Peyer's patch (tissue), 4 donors: ENCODE results near the gene TMEM88. TPM values are rescaled to one million over a fixed set of nuclear protein-coding genes. Genes with fewer than 3 reads are reported as not detected.

Experiments used
- DNase-seq, 3 donors: peaks; one replicate each; pipeline ENCODE4 v3.0.0-alpha.2; 2017 to 2019
- H3K27ac ChIP-seq, 4 donors: fragments of 200-600 bp; sonication (generic); one replicate each; pipeline ENCODE4 v1.5.1; 2016 to 2019
- H3K27me3 ChIP-seq, 2 donors: fragments of 200-600 bp; sonication (generic); one replicate each; pipeline ENCODE4 v1.5.1; 2019
- H3K36me3 ChIP-seq, 3 donors: fragments of 200-600 bp; sonication (generic); one replicate each; pipeline ENCODE4 v1.5.1; 2016 to 2019
- H3K4me1 ChIP-seq, 4 donors: fragments of 200-600 bp; sonication (generic); one replicate each; pipeline ENCODE4 v1.5.1; 2016 to 2019
- H3K4me3 ChIP-seq, 4 donors: fragments of 200-600 bp; sonication (generic); 1 replicate in 3 of 4; 2 replicates in 1 of 4; pipeline ENCODE4 v1.5.1; 2016 to 2019; ENCODE audit warnings: mild to moderate bottlenecking in 1 of 4
- H3K9me3 ChIP-seq, 4 donors: fragments of 200-600 bp; sonication (generic); one replicate each; pipeline ENCODE4 v1.5.1; 2016 to 2019; ENCODE audit warnings: mild to moderate bottlenecking in 1 of 4
- CTCF ChIP-seq, 6 experiments: fragments of 450-650 bp in 4 of 6; fragments of 200-600 bp in 2 of 6; sonication (generic) in 1 of 6; IDR thresholded peaks; one replicate each; pipeline ENCODE4 v1.5.1; 2017 to 2019; ENCODE audit warnings: antibody characterized with exemption in 6 of 6, mild to moderate bottlenecking in 3 of 6, moderate library complexity in 1 of 6
- POLR2A ChIP-seq, 2 donors: fragments of 450-650 bp; IDR thresholded peaks; one replicate each; pipeline ENCODE4 v1.5.1; 2017; ENCODE audit warnings: antibody characterized with exemption in 2 of 2, mild to moderate bottlenecking in 2 of 2, moderate library complexity in 2 of 2
- total RNA-seq, 4 donors: library from RNA; depleted of rRNA; stranded (reverse); fragments of >200 nt; gene quantifications; one replicate each; pipeline ENCODE4 v1.1.0, GENCODE V29; 2016

TMEM88 gene
- total RNA-seq, 4 donors from 2014 or later, result 3.4 to 29.7 (median 12.9) TPM

GRCh38 chr17:7882068-7882467 lies 27.2 kb downstream of the TMEM88 start:
- peaks cover 0 to 41% (median 3%) of the 10 kb centered on the region in 4 donors for H3K4me1 ChIP-seq
- TF ChIP-seq CTCF (IDR thresholded peaks at IDR 0.05) (no peak), POLR2A (IDR thresholded peaks at IDR 0.05) (no peak)
- H3K4me3 ChIP-seq, result no peak overlapping the region
- peaks cover 0 to 18% (median 0%) of the 10 kb centered on the region in 3 donors for H3K36me3 ChIP-seq
- H3K27ac ChIP-seq, result peak overlapping the region in 1 of 4 donors; percentile 37
- H3K27me3 ChIP-seq, result no peaks in the 10 kb centered on the region
- peak in 2 of 3 donors; percentile 12 to 36 for DNase-seq
- H3K9me3 ChIP-seq, result no peaks in the 10 kb centered on the region

DNA sequence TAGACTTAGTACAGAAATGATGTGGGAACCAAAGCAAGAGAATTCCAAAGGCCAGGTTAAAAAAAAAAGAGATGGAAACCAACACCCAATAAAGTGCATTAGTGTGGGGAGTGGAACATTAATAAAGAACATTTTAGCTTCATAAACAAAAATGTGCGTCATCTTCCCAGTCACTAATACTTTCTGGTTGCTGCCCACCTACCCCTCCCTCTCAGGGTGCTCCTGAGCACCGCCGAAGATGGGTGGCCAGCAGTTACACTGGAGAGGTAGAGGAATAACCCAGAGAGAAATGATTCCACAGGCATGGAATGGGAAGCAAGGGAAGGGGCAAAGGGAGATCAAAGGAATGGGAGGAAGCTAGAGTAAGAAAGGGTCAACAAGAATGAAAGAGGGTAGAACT lies 27.8 kb downstream of the TMEM88 start:
- Histone ChIP-seq H3K27ac (peak overlapping the region in 1 of 4 donors; percentile 37), H3K36me3 (peaks cover 0 to 18% (median 0%) of the 10 kb centered on the region in 3 donors), H3K4me1 (peaks cover 0 to 43% (median 4%) of the 10 kb centered on the region in 4 donors), H3K27me3 (no peaks in the 10 kb centered on the region), H3K4me3 (no peak overlapping the region), H3K9me3 (no peaks in the 10 kb centered on the region)
- peak in 1 of 3 donors; percentile 40 for DNase-seq
- TF ChIP-seq CTCF (IDR thresholded peaks at IDR 0.05) (no peak), POLR2A (IDR thresholded peaks at IDR 0.05) (no peak)

DNA sequence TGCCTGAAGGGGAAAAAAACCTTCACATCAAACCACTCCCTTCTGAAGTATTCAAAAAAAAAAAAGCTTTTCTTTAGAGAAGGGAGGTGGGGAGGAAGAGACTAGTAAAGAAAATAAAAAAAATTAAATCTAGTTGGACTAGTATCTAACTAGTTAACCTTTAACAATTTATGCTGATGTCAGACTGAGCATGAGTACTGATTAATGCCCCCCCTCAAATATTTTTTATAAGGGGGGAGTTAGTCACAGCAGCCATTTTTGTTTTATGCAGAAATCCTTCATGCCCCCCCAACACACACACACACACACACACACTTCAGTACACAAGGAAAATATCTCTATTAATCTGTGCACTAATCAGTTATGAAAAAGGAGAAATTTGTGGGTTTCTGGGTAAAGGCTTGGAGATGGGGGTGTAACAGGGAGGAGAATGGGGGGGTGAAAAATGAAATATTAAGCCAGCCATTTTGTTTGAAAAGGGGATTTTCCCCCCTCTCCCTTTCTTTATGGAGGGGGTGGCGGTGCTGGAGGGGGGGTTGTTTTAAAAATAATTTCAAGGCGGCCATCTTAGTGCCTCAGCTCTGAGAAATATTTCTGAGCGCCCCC lies 29.0 kb downstream of the TMEM88 start:
- peak in 1 of 3 donors; percentile 36 for DNase-seq
- Histone ChIP-seq H3K27me3 (no peaks in the 10 kb centered on the region), H3K27ac (peak overlapping the region; percentile 32 to 96 (median 78)), H3K36me3 (peaks cover 0 to 14% (median 0%) of the 10 kb centered on the region in 3 donors), H3K4me1 (peaks cover 0 to 55% (median 10%) of the 10 kb centered on the region in 4 donors), H3K4me3 (peak overlapping the region; percentile 62 to 89 (median 82)), H3K9me3 (no peaks in the 10 kb centered on the region)
- TF ChIP-seq POLR2A (IDR thresholded peaks at IDR 0.05) (no peak), CTCF (IDR thresholded peaks at IDR 0.05) (no peak)

GRCh38 chr17:7884581-7885366 lies 29.9 kb downstream of the TMEM88 start:
- Histone ChIP-seq H3K4me3 (peak overlapping the region; percentile 62 to 89 (median 82)), H3K4me1 (peaks cover 0 to 64% (median 12%) of the 10 kb centered on the region in 4 donors), H3K9me3 (no peaks in the 10 kb centered on the region), H3K27ac (peak overlapping the region; percentile 89 to 96 (median 94)), H3K36me3 (peaks cover 0 to 8% (median 0%) of the 10 kb centered on the region in 3 donors), H3K27me3 (no peaks in the 10 kb centered on the region)
- peak; percentile 22 to 65 (median 50) for DNase-seq
- TF ChIP-seq CTCF (IDR thresholded peaks at IDR 0.05), result no peak
- TF ChIP-seq POLR2A (IDR thresholded peaks at IDR 0.05), result no peak

- TF ChIP-seq CTCF (IDR thresholded peaks at IDR 0.05), result no peak
- no peak for TF ChIP-seq POLR2A (IDR thresholded peaks at IDR 0.05)
- H3K27ac ChIP-seq, result peak overlapping the region; percentile 89 to 96 (median 94)
- DNase-seq, result peak; percentile 45 to 73 (median 62)
- H3K27me3 ChIP-seq, result no peaks in the 10 kb centered on the region
- H3K4me3 ChIP-seq, result peak overlapping the region; percentile 62 to 89 (median 82)
- no peaks in the 10 kb centered on the region for H3K9me3 ChIP-seq
- H3K36me3 ChIP-seq, result peaks cover 0 to 7% (median 0%) of the 10 kb centered on the region in 3 donors
- peaks cover 0 to 70% (median 12%) of the 10 kb centered on the region in 4 donors for H3K4me1 ChIP-seq
Observed at GRCh38 chr17:7885367-7886226, 30.7 kb downstream of the TMEM88 start.
